GM12878 (cell line): ENCODE results near the gene TBC1D12.

Source experiments
- HDAC2 ChIP-seq: fragments of 200-600 bp; sonication (generic); IDR thresholded peaks from 2 replicates; pipeline ENCODE4 v1.6.1; 2017
- POLR2A ChIP-seq: IDR thresholded peaks from 2 replicates; pipeline ENCODE4 v1.6.1; 2011; ENCODE audit warnings: low read depth, mild to moderate bottlenecking, low read length
- YY1 ChIP-seq: IDR thresholded peaks from 2 replicates; pipeline ENCODE4 v1.6.1; 2011; ENCODE audit warnings: low read depth, mild to moderate bottlenecking, low read length

DNA sequence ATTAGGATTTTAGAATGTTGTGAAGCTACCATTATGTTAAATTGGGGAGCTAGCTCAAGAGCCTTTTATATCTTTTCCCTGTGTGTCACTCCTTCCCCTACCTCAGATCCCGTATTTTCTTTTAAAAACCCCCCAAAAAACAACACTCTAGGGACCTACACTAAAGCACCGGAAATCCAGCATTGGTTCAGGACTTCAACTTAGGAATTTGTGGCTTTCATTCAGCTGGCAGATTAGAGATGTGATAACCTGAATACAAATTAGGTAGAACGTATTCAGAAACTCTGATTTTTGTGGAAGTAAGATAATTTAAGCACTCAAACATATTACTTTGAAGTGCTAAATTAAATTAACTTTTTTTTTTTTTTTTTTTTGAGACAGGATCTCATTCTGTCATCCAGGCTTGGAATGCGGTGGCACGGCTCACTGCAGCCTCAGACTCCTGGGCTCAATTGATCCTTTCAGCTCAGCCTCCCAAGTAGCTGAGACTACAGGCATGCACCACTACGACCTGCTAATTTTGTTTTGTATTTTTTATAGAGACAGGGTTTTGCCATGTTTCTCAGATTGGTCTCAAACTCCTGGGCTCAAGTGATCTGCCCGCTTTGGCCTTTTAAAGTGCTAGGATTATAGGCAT, 6.8 kb downstream of the TBC1D12 start:
- no peak for TF ChIP-seq POLR2A
- TF ChIP-seq YY1 = no peak
- TF ChIP-seq HDAC2 = no peak
